ENCODE results near the gene CFAP251.

CFAP251 gene

DNA sequence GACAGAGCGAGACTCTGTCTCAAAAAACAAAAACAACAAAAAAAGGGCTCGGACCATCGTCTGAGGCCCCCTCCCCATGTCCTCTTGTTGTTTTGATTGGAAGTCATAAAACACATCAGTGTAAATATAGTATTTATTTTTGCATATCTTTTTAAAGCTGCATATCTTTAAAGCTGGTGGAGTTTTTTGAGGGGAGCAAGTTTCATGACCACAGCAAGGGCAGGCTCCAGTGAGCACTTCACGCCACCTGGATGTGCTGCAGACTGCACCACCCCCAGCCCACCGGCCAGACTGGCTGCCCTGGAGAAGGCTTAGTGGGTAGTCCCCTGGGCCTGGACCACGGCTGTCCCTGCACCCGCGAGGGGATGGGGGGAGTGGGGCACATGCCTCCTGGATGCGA lies 91.3 kb downstream of the CFAP251 start:
- DNase-seq, result no peak

GRCh38 chr12:122012184-122012583 lies 93.8 kb downstream of the CFAP251 start:
- DNase-seq, result no peak

GRCh38 chr12:122013136-122013535 lies 94.7 kb downstream of the CFAP251 start:
- DNase-seq, result no peak

GRCh38 chr12:122013791-122014590 lies 95.6 kb downstream of the CFAP251 start:
- no peak for DNase-seq

- DNase-seq, result no peak
Observed at GRCh38 chr12:122014781-122015180, 96.4 kb downstream of the CFAP251 start.

- no peak for DNase-seq
Observed at GRCh38 chr12:122018457-122018856, 100.1 kb downstream of the CFAP251 start.

DNA sequence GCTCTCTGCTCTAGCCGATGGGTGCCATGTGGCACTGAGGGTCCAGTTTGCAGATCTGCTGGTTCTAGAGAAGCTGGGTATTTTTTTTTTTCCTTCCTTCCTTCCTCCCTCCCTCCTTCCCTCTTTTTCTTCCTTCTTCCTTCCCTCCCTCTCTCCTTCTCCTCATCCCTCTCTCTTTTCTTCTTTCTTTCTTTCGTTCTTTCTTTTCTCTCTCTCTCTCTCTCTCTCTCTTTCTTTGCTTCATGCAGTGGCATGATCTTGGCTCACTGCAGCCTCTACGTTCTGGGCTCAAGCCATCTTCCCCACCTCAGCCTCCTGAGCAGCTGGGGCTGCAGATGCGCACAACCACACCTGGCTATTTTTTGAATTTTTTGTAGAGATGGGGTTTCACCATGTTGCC lies 100.5 kb downstream of the CFAP251 start:
- no peak for DNase-seq

- no peak for DNase-seq
Observed at GRCh38 chr12:122020795-122021192, 102.4 kb downstream of the CFAP251 start.

GRCh38 chr12:122021193-122021821 lies 102.9 kb downstream of the CFAP251 start:
- DNase-seq, result no peak

DNA sequence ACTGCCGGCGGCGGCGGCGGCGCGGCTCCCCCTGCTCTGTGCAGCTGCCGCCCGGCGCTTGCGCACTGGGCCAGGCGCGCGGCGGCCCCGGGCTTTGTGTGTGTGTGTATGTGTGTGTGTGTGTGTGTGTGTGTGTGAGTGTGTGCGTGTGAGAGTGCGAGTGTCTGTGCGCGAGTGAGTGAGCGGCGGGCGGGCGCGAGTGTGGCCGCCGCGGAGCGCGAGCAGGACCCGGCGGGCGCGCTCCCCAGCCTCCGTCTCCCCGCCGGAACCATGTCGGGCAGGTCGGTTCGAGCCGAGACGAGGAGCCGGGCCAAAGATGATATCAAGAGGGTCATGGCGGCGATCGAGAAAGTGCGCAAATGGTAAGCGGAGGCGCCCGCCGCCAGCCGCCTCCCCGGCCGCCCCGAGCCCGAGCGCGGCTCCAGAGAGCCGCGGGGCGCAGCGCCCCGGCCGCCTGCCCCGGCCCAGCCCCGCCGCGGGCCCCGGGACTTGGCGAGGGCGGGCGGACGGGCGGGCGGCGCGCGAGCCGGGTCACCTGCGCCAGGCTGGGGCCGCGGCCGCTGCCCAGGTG lies 103.5 kb downstream of the CFAP251 start, which contains the start of gene BCL7A:
Gene BCL7A (plus strand): TSS at position 63 of the 571 bp plus-strand sequence. CDS start 208 bp downstream, at position 271.
- peak; percentile 72 for DNase-seq

DNA sequence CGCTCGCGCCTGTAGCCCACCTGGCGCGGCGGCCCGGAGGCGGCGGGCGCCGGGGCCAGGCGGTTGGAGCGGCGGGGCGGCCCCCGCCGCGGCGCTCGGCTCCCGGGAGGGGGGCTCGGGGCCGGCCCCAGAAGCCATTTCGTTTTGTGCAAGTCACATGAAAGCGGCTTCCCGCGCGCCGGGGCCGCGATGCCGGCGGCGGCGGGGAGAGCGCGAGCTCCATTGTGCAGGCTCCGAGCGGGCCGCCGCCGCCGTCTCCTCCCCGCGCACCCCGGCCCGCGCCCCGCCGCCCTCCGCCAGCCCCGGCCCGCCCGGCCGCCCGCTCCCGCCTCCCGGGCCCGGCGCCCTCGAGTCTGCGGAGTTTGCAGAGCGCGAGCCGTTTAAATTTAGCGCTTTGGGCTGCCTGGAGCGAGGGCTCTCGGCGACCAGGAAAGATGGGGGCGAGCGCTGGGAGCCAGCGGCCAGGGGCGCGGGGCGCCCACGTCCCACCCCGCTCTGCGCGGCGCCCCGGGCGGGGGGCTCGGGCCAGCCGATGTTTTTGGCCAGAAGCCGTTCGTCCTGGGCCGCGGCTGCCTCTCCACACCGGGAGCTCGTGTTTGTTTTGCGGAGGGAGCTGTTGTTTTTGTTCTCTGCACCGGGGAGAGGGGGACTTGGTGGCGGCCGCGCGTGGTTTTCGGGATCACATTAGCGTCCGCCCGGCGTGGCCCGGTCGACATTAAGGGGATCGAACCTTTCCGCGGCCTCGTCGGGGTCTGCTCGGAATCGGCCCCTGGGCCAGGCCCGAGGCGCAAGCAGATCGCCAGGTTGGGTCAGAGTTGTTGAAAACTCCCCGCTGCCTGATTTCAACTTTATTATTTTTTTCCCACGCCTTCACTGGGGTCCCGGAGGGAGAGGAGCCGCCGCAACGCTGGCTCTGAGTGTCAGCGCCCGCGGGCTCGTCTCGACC lies 104.3 kb downstream of the CFAP251 start:
- peak; percentile 26 for DNase-seq

DNA sequence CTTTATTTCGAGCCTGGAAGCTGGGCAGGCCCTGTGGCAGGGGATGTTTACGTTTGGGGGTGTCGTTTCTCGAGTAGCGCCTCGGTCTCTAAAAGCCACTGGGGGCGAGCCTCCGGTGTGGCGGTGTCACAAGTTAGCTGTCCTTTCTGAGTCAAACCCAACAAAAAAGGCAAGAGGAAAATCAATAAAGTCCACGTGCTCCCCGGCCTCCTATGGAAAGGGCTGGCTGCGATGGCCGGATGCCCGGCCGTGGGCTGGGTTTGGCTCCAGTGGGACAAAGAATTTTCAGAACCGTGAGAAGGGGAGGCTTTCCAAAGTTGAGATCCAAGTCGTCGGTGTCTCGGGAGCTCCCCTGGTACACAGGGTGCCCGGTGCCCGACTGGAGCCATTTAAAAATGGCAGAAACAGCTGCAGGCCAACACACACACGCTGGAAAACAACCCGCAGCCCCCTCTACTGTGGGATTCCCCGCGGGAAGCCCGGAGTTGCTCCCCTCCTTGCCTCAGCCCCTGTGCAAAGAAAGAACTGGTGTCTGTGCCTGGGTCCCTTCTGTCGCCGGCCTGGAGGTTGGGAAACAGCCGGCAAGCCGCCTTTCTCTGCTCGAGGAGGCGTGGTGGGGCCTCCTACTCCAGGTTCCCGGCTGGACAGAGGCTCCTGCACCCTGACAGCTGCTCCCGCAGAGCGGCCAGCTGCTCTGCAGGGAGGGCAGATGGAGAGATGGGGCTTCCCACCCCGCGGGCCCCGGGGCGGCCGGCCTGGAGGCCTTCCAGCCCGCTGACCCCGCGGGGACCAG lies 105.1 kb downstream of the CFAP251 start:
- no peak for DNase-seq

DNA sequence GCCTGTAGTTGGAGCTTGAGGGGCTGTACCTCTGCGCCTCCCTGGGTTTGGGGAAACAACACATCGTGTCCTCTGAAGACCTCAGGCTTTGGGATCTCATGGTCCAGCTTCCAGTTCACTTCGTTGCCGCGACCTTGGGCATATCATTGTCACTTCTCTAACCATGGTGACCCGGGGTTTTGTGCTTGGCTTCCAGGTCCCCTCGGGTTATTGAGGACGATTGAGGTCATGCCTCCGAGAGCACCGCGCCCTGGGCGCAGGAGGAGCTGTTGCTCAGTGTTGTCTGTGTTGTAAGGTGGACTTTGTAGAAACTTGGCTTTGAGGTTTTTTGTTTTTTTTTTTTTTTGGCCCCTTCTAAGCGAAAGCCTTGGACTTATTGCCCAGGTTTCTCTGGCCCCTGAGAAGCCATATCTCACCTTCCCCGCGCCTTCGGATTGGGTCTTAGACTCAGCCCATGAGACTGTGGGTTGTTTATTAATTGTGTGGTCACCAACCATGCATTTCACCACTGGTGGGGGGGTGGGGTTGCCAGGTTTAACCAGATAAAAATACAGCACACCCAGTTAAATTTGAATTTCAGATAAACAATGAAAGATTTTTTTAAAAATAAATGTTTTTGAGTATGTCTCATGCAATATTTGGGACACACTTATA lies 105.9 kb downstream of the CFAP251 start:
- DNase-seq, result no peak

GRCh38 chr12:122026706-122027333 lies 108.4 kb downstream of the CFAP251 start:
- DNase-seq, result no peak

- no peak for DNase-seq
Observed at GRCh38 chr12:122028165-122028904, 109.9 kb downstream of the CFAP251 start.

GRCh38 chr12:122028905-122029560 lies 110.6 kb downstream of the CFAP251 start:
- peak; percentile 31 for DNase-seq

DNA sequence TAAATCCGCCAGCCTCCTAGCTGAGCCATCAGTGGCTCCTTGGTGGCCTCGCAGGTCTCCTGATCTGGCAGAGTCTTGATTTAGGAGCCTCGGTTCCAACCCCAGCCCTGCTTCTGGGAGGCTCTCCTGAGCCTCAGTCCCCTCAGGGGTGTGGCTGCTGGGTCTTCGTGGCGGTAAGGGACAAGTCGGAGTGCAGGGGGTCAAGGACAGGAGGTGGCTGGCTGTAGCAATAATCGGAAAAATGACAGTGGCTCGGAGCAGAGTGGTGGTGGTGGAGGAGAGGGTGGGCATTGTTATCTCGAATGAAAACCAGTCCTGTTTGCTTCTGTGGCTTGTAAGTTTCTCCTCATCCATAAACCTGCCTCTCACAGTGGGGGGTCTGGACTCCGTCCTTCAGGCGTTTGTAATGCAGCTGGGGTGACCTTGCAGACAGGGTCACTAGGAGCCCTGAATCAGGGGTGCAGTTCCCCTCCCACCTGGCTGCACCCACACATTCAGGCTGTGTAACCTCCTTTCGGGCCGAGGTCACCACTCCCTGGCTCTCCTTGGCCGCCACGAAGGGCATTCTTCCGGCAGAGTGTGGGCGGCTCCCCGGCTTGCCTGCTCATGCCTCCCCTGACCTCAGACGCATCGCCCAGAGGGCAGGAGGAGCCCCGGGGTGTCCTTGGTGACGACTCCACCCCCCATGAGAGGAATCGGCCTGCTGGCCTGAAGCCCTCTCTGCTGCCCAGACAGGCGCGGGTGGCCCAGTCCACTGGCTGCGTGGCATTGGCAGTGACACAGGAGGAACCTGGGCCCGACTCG lies 111.4 kb downstream of the CFAP251 start:
- no peak for DNase-seq

GRCh38 chr12:122030424-122031035 lies 112.1 kb downstream of the CFAP251 start:
- DNase-seq, result no peak

All from CD4-positive, alpha-beta T cell treated with Interleukin-17A for 1 hour (primary cell).